H9 (cell line): ENCODE results near the gene DCAF11. TPM values are rescaled to one million over a fixed set of nuclear protein-coding genes. Genes with fewer than 3 reads are reported as not detected.

ENCODE experiments used
- DNase-seq: peaks from one replicate; pipeline ENCODE4 v3.0.0-alpha.2; 2017
- H2AFZ ChIP-seq: one replicate; pipeline ENCODE4 v1.6.1; 2013; ENCODE audit warnings: mild to moderate bottlenecking, low read length, control low read depth, moderate library complexity
- H2AK5ac ChIP-seq: 2 replicates; pipeline ENCODE4 v1.6.1; 2013; ENCODE audit warnings: low read length, control low read depth, mixed read lengths; ENCODE audit not compliant: insufficient read length
- H2BK120ac ChIP-seq: one replicate; pipeline ENCODE4 v1.6.1; 2013; ENCODE audit warnings: low read depth, mild to moderate bottlenecking, low read length, control low read depth, inconsistent platforms; ENCODE audit not compliant: poor library complexity, severe bottlenecking
- H2BK12ac ChIP-seq: 2 replicates; pipeline ENCODE4 v1.6.1; 2013; ENCODE audit warnings: low read length, control low read depth, mixed read lengths, low read depth; ENCODE audit not compliant: insufficient read length
- H2BK15ac ChIP-seq: 2 replicates; pipeline ENCODE4 v1.6.1; 2013; ENCODE audit warnings: low read depth, low read length, control low read depth
- H2BK20ac ChIP-seq: one replicate; pipeline ENCODE4 v1.6.1; 2013; ENCODE audit warnings: low read depth, mild to moderate bottlenecking, low read length, control low read depth, inconsistent platforms; ENCODE audit not compliant: poor library complexity, severe bottlenecking
- H2BK5ac ChIP-seq: 2 replicates; pipeline ENCODE4 v1.6.1; 2013; ENCODE audit warnings: low read length, control low read depth, mixed read lengths; ENCODE audit not compliant: insufficient read length
- H3K14ac ChIP-seq: 2 replicates; pipeline ENCODE4 v1.6.1; 2013; ENCODE audit warnings: low read length, control low read depth; ENCODE audit not compliant: insufficient read depth
- H3K18ac ChIP-seq: 2 replicates; pipeline ENCODE4 v1.6.1; 2013; ENCODE audit warnings: low read depth, mild to moderate bottlenecking, mixed read lengths, low read length, control low read depth; ENCODE audit not compliant: insufficient read length
- H3K23ac ChIP-seq: 2 replicates; pipeline ENCODE4 v1.6.1; 2013; ENCODE audit warnings: low read length, control low read depth, mixed read lengths, low read depth; ENCODE audit not compliant: insufficient read length
- H3K23me2 ChIP-seq: 2 replicates; pipeline ENCODE4 v1.6.1; 2013; ENCODE audit warnings: low read depth, mild to moderate bottlenecking, mixed read lengths, low read length, control low read depth; ENCODE audit not compliant: insufficient read length, poor library complexity, severe bottlenecking
- H3K27ac ChIP-seq: 2 replicates; pipeline ENCODE4 v1.5.1; 2013; ENCODE audit warnings: low read length, control low read depth, mixed read lengths, low read depth; ENCODE audit not compliant: insufficient read length
- H3K27me3 ChIP-seq: 2 replicates; pipeline ENCODE4 v1.6.1; 2013; ENCODE audit warnings: low read length, control low read depth, inconsistent platforms; ENCODE audit not compliant: insufficient read depth
- H3K4ac ChIP-seq: 2 replicates; pipeline ENCODE4 v1.6.1; 2013; ENCODE audit warnings: low read depth, mild to moderate bottlenecking, control low read depth, inconsistent platforms, low read length, moderate library complexity
- H3K4me1 ChIP-seq: 2 replicates; pipeline ENCODE4 v1.6.1; 2013; ENCODE audit warnings: low read length, control low read depth, inconsistent platforms; ENCODE audit not compliant: insufficient read depth
- H3K4me2 ChIP-seq: 2 replicates; pipeline ENCODE4 v1.6.1; 2013; ENCODE audit warnings: low read length, control low read depth, mixed read lengths; ENCODE audit not compliant: insufficient read length, insufficient read depth
- H3K56ac ChIP-seq: 2 replicates; pipeline ENCODE4 v1.6.1; 2013; ENCODE audit warnings: low read depth, mild to moderate bottlenecking, mixed read lengths, low read length, control low read depth; ENCODE audit not compliant: insufficient read length
- H3K79me1 ChIP-seq: 2 replicates; pipeline ENCODE4 v1.6.1; 2013; ENCODE audit warnings: low read depth, mild to moderate bottlenecking, moderate library complexity, low read length, control low read depth, inconsistent platforms; ENCODE audit not compliant: insufficient read depth, poor library complexity, severe bottlenecking
- H3K79me2 ChIP-seq: 2 replicates; pipeline ENCODE4 v1.6.1; 2013; ENCODE audit warnings: low read length, control low read depth, inconsistent platforms; ENCODE audit not compliant: insufficient read depth
- H3K9ac ChIP-seq: 2 replicates; pipeline ENCODE4 v1.6.1; 2013; ENCODE audit warnings: low read length, control low read depth, mixed read lengths; ENCODE audit not compliant: insufficient read length; ENCODE audit errors: extremely low read depth
- H3K9me3 ChIP-seq: one replicate; pipeline ENCODE4 v1.6.1; 2013; ENCODE audit warnings: low read depth, low read length, inconsistent platforms; ENCODE audit not compliant: control insufficient read depth
- H3T11ph ChIP-seq: one replicate; pipeline ENCODE4 v1.6.1; 2013; ENCODE audit warnings: mild to moderate bottlenecking, low read length, control low read depth, inconsistent platforms
- H4K20me1 ChIP-seq: one replicate; pipeline ENCODE4 v1.6.1; 2013; ENCODE audit not compliant: control insufficient read depth, insufficient read length, insufficient read depth
- H4K5ac ChIP-seq: 2 replicates; pipeline ENCODE4 v1.6.1; 2013; ENCODE audit warnings: low read depth, mild to moderate bottlenecking, mixed read lengths, low read length, control low read depth; ENCODE audit not compliant: insufficient read length
- H4K8ac ChIP-seq: replicated peaks from 2 replicates; pipeline ENCODE4 v1.6.1; 2013; ENCODE audit warnings: low read length, control low read depth, mixed read lengths, low read depth; ENCODE audit not compliant: insufficient read length
- H4K91ac ChIP-seq: 2 replicates; pipeline ENCODE4 v1.6.1; 2013; ENCODE audit warnings: low read depth, mild to moderate bottlenecking, moderate library complexity, mixed read lengths, low read length, control low read depth; ENCODE audit not compliant: insufficient read length
- H3K27ac Mint-ChIP-seq, 3 experiments: 2 replicates in 2 of 3; 3 replicates in 1 of 3; pipeline ENCODE4 v1.8.0; 2020 to 2021; ENCODE audit warnings: mixed read lengths in 3 of 3, mild to moderate bottlenecking in 1 of 3, moderate library complexity in 1 of 3
- H3K27me3 Mint-ChIP-seq: 2 replicates; pipeline ENCODE4 v1.8.0; 2021; ENCODE audit warnings: low read depth, mild to moderate bottlenecking, moderate library complexity, mixed read lengths
- H3K36me3 Mint-ChIP-seq, 3 experiments: 2 replicates in 2 of 3; 3 replicates in 1 of 3; pipeline ENCODE4 v1.8.0; 2020 to 2021; ENCODE audit warnings: low read depth in 3 of 3, mixed read lengths in 3 of 3; ENCODE audit not compliant: insufficient read depth in 1 of 3
- H3K4me1 Mint-ChIP-seq, 2 experiments: 2 replicates each; pipeline ENCODE4 v1.8.0; 2020; ENCODE audit warnings: mixed read lengths in 2 of 2
- H3K4me3 Mint-ChIP-seq, 2 experiments: 2 replicates in 1 of 2; 3 replicates in 1 of 2; pipeline ENCODE4 v1.8.0; 2020 to 2021; ENCODE audit warnings: mild to moderate bottlenecking in 2 of 2, mixed read lengths in 2 of 2, moderate library complexity in 1 of 2
- H3K9me3 Mint-ChIP-seq, 2 experiments: 2 replicates in 1 of 2; 3 replicates in 1 of 2; pipeline ENCODE4 v1.8.0; 2020; ENCODE audit warnings: mild to moderate bottlenecking in 2 of 2, mixed read lengths in 2 of 2, moderate library complexity in 1 of 2
- WGBS: extraction: QIAGEN DNeasy Blood & Tissue Kit; methylation state at CpG from one replicate; pipeline ENCODE4 v1.1.7; 2013; ENCODE audit warnings: missing lambda C conversion rate, low lambda C conversion rate, mixed read lengths; ENCODE audit not compliant: insufficient read length; ENCODE audit errors: extremely low coverage; 5-methylcytosine and 5-hydroxymethylcytosine counted together
- total RNA-seq: library from RNA; stranded (reverse); gene quantifications from 2 replicates; pipeline ENCODE4 v1.2.1, GENCODE V29; 2021
- TF ChIP-seq, protein P1 (sequence below): fragments of 200-600 bp; sonication (generic); conservative IDR thresholded peaks from 3 replicates; pipeline ENCODE4 v1.8.0; 2021; ENCODE audit warnings: antibody characterized with exemption, mild to moderate bottlenecking

The DCAF11 gene
- total RNA-seq, 1 experiment from 2014 or later = 73.4 TPM

- Mint-ChIP-seq H3K27ac (no peak overlapping the region; a peak in 1 of 7 replicates), H3K27me3 (no peaks in the 10 kb centered on the region), H3K4me3 (no peak overlapping the region), H3K4me1 (peaks cover 17 to 20% of the 10 kb centered on the region in 2 experiments), H3K9me3 (no peaks in the 10 kb centered on the region), H3K36me3 (peaks cover 31 to 65% (median 58%) of the 10 kb centered on the region in 3 experiments)
- Histone ChIP-seq H3K4me1 (no peaks in the 10 kb centered on the region), H2AK5ac (no peak overlapping the region), H3K18ac (no peak overlapping the region), H3K14ac (no peak overlapping the region), H3K4me2 (no peak overlapping the region), H3K79me1 (peaks cover 4% of the 10 kb centered on the region), H2AFZ (no peak overlapping the region), H3T11ph (no peak overlapping the region), H2BK5ac (no peak overlapping the region), H3K27me3 (no peaks in the 10 kb centered on the region), H3K9me3 (no peaks in the 10 kb centered on the region), H2BK12ac (no peak overlapping the region), H3K79me2 (peaks cover 8% of the 10 kb centered on the region; the same call in 1 of the 2 replicates), H4K20me1 (no peaks in the 10 kb centered on the region), H2BK20ac (no peak overlapping the region), H4K8ac (no peak overlapping the region), H3K4ac (no peak overlapping the region), H2BK120ac (no peak overlapping the region), H2BK15ac (no peak overlapping the region), H3K23ac (no peak overlapping the region), H3K23me2 (peaks cover 19% of the 10 kb centered on the region), H3K9ac (no peak overlapping the region), H3K27ac (no peak overlapping the region), H4K5ac (no peak overlapping the region), H4K91ac (no peak overlapping the region), H3K56ac (no peak overlapping the region)
- TF ChIP-seq, protein P1, sequence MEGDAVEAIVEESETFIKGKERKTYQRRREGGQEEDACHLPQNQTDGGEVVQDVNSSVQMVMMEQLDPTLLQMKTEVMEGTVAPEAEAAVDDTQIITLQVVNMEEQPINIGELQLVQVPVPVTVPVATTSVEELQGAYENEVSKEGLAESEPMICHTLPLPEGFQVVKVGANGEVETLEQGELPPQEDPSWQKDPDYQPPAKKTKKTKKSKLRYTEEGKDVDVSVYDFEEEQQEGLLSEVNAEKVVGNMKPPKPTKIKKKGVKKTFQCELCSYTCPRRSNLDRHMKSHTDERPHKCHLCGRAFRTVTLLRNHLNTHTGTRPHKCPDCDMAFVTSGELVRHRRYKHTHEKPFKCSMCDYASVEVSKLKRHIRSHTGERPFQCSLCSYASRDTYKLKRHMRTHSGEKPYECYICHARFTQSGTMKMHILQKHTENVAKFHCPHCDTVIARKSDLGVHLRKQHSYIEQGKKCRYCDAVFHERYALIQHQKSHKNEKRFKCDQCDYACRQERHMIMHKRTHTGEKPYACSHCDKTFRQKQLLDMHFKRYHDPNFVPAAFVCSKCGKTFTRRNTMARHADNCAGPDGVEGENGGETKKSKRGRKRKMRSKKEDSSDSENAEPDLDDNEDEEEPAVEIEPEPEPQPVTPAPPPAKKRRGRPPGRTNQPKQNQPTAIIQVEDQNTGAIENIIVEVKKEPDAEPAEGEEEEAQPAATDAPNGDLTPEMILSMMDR = no peak
- DNase-seq = no peak
- WGBS = no CpG with 5 or more reads among the region's 9 CpGs
Observed at GRCh38 chr14:24150567-24150966, 36.0 kb downstream of the DCAF11 start.
